Ureter (tissue), 1 donor: Measurements from ENCODE around the gene RPS24. TPM values are rescaled to one million over a fixed set of nuclear protein-coding genes. Genes with fewer than 3 reads are reported as not detected.
A peak's percentile ranks its signal among the peaks of the same experiment; 100 is the strongest.

Experiments
- DNase-seq: peaks from one replicate; pipeline ENCODE4 v3.0.0-alpha.2; 2020; ENCODE audit warnings: low spot score
- total RNA-seq: library from RNA; stranded (reverse); gene quantifications from one replicate; pipeline ENCODE4 v1.2.4, GENCODE V29; 2023
- donor health status: DM: yes; HTN: yes; CAD: no.

RPS24 gene
- total RNA-seq, 1 donor from 2014 or later: 2,044 TPM

DNA sequence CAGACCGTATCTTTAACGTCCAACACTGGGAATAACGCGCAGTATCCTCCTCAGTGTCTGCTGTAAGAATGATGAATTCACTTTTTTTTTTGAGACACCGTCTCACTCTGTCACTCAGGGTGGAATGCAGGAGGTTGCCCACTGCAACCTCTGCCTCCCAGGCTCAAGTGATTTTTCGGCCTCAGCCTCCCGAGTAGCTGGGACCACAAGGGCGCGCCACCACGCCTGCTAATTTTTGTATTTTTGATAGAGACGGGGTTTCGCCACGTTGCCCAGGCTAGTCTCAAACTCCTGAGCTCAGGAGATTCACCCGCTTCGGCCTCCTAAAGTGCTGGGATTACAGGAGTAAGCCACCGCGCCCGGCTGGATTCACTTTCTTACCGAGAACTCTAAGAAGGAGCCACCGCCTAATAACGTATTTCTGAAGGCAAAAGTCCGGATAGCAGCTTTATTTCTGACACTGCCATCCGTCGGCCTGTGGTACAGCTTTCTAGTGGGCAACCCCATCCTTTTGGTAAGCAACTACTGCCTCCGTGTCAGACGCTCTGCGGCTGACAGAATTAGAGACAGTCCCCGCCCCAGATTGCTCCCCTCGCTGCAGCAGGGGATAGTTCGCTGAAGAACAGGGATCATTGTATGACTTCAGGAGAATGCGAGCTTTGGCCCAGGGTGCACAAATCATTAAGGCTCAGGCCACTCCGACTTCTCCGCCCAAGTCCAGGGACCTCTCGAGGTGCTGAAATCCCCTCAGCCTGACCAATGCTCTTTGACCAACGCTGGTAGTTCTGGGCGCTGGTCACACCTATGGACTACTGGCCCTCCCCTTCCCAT lies 5.0 kb upstream of the RPS24 start:
- DNase-seq: peak; percentile 51

DNA sequence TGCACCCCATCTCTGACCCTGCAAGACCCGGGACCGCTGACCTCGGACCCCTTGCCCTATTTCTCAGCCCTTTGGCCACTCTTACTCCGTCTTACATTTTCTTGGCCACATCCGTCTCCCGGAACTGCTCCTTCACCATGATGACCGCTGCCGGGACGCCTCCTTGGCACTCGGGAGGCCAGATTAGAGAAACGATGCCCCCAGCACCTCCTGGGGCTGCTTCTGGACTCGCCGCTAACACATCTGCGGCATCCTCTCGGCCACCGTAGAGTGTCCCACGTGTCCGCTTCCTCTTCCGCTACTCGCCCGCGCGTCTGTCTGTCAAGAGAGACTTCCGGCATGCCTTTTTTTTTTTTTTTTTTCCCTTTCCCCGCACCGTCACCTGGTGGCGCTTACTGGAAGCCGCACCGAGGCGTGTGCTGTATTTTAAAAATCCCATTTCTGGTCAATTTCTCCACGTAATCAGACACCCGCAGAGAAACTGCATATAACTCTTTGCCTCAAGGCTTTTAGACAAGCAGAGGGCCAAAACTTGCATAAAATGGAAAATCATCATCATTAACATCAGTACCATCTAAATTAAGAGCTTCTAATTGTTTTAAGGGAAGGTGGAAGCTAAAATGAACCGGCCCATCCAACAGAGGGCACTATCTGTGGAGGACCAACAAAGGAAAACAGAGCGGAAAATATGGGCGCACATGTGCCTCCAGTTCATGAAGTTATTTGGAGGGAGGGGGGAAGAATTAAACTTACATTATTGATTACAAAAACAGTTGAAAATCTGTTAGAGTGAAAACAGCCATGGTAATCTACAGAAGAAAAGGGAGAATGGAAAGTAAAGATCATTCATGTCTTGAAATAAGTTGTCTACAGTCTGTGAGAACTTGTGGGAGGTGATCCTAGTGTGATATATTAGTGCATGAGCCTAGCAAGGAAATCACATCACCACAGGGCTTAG lies 4.1 kb upstream of the RPS24 start, which contains the start of gene POLR3A:
POLR3A (minus strand) TSS at position 247 of the 958 bp plus-strand sequence; CDS start at position 139, 108 bp downstream.
- DNase-seq: peak; percentile 95

DNA sequence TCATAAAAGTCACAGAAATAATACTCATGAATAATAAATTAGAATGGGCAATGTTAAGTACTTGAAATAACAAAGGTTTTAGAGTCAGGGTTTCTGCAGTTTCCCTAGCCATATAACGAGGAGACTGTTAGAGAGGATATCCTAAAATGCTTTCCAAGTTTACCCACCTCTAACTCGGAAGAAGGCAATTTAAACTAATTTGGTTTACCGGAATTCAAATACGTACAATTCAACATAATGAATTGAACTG lies 351 bp upstream of the RPS24 start:
- DNase-seq: no peak

DNA sequence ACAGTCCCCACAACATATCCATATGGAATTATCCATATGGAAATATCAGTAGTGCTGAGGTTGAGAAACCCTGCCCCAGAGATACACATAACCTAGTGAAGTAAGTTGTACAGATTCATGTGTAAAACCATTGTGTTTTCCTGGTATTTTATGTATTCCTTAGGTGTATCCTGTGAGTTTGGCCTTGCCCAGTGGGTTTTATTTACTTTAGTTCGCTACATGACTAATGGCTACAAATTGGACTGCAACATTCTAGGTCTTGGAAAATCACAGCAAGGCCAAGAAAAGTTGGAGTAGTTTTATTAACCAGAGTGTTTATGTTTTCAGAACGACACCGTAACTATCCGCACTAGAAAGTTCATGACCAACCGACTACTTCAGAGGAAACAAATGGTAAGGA lies 1.4 kb downstream of the RPS24 start:
- DNase-seq: no peak

GRCh38 chr10:78035437-78035836 lies 1.8 kb downstream of the RPS24 start:
- DNase-seq: no peak

DNA sequence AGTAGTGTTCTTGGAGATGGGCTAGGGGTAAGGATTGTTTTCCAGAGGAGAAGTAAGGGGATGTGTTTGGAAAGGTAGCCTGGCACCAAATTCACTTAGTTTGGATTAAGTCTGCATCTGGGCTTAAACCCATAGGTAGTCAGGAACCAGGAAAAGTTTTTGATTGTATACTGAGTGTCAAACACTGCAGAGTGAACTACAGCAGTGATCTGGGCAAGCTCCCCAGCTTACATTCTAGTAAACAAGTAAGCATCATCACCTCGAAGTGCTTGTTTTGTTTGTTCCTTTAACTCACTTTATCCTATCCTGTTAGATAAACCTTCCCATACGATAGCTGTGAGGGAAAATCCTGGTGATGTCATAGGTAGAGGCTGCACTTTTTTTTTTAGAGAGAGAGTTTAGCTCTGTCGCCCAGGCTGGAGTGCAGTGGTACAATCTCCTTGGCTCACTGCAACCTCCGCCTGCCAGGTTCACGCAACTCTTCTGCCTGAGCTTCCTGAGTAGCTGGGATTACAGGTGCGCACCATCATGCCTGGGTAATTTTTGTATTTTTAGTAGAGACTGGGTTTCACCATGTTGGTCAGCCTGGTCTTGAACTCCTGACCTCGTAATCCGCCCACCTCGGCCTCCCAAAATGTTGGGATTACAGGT lies 2.4 kb downstream of the RPS24 start:
- no peak for DNase-seq

- DNase-seq: no peak
Observed at GRCh38 chr10:78038105-78038504, 4.4 kb downstream of the RPS24 start.

DNA sequence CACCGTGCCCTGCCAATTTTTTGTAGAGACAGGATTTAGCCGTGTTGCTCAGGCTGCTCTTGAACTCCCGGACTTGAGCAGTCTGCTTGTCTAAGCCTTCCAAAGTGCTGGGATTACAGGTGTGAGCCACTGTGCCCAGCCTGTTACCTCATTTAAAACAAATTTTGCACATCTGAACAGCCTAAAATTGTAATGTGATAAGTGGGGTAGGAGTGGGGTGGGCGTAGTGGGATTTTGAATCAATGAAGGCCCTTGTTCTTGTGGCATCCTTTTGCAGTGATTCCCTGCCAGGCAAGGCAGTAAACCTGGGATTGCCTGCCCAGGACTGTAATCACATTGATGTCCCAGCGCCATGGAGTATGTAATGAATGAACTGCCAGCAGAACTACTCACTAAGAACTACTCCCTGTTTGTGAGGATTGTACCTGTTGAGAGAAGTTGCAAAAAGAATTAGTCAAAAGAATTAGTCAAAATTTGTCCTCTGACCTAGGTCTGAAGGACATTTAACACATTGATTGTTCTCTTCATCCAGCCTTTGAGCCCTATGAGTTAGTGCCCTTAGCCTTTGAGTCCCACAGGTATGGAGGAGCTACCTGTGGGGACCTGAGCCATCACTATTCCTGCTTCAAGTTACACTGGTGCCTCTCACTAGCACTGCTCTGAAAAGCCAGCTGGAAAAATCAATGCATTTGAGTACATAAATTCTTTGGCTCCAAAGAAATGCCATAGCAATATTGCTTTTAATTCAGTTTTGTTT lies 5.3 kb downstream of the RPS24 start:
- DNase-seq: no peak

DNA sequence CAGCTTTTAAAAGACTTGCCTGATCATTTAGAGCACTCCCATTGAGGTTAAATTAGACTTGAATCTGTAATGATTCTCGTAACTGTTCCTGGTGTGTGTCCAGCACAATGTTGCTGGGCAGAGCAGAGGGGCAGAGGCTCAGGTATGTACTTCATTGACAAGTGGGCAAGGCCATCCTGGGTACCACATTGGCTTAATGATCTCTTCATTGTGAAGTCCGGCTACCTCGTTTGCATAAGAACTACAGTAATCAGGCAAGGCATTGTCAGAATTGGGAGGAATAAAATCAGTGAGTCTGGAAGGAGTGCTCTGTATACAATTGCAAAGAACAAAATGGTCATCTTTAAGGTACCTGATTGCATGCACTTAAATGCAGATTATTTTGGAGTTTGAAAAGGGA lies 6.1 kb downstream of the RPS24 start:
- no peak for DNase-seq

GRCh38 chr10:78041170-78042057 lies 7.8 kb downstream of the RPS24 start:
- no peak for DNase-seq

DNA sequence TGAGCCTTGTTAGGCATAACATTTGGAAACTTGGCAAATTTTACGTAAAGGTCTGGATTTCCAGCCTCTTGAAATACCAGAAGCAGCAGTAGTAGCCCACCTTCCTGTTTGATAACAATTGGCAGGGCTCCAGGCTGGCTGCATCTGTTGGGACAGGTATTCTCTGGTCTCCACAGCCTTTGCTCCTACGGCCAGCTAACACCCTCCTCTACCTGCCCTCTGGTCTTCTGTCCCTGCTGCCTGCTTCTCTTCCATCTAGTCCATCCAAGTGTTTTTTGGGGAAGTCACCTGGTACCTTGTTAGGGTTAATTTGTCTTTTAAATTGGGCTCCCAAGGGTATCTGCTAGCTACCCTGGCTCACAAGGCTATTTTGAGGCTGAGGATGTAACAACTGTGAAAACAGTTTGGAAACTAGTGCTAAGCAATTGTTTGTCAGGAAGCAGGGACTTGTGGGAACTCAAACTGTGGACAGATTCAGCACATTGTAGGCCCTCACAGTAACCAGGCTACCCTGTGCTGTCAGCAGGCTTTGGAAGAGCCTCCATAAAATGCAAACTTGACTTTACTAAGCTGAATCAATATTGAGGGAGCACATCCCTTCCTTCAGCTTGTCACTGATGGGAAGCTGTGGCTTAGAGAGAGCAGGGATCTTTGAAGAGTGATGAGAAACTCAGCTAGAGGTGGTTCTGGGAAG lies 8.5 kb downstream of the RPS24 start:
- no peak for DNase-seq

- no peak for DNase-seq
Observed at GRCh38 chr10:78042752-78043104, 9.1 kb downstream of the RPS24 start.

DNA sequence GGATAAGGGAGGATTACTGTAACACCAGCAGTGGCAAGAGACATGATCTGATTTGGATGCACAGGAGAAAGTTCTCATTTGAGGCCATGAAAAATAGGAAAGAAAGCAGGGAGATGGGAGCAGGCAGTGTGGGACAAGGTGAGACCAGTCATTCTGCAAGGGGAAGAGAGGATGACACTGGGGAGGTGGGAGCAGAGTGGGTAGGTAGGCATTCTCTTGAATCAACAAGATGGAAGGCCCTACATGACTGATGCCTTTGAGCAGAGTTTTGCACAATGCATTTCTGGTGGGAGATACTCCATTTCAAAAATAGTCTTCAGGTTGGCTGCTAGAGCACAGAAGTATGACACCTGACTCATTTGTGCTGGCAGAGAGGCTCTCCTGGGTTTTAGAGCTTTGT lies 10.5 kb downstream of the RPS24 start:
- no peak for DNase-seq

GRCh38 chr10:78044699-78045098 lies 11.0 kb downstream of the RPS24 start:
- DNase-seq: no peak

DNA sequence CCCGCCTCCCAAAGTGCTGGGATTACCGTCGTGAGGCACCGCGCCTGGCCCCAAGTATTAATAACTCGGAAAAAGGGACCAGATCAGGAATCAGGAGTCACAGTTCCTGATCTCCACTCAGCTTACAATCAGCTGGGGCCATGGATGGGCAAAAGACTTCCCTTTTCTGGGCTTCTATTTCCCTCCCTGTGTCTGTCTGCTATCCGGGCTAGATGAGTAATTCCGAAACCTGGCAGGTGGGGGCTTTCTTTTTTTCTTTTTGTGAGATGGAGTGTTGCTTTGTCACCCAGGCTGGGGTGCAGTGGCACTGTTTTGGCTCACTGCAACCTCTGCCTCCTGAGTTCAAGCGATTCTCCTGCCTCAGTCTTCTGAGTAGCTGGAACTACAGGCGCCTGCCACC lies 11.6 kb downstream of the RPS24 start:
- DNase-seq: no peak

GRCh38 chr10:78045856-78046255 lies 12.2 kb downstream of the RPS24 start:
- no peak for DNase-seq

GRCh38 chr10:78046711-78047269 lies 13.1 kb downstream of the RPS24 start:
- DNase-seq: no peak

DNA sequence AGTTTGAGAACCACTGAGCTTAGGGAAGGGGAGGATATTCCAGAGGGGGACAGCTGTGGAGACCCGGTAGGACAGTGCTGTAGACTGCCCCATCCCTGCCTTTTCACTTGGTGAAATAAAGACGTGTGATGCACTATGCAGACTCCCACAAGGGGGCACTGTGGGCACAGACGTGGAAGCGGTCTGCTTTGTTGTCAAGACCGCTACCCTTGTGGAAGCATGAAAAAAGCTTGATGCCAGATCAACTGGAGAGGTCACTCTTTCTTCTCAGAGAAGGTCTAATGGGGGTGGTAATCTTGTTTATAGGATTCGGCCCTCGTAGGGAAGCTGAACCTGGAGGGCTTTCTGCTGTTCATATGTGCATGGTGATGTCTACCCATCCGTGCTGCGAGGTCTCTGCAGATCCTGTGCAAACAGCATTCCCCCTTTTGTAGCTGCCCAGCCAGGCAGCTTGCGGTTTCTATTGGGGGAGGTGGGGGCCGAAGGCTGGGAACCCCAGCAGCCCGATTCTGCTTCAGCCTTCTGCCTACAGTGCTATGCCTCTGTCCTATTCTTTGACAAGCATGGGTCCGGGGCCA lies 13.7 kb downstream of the RPS24 start:
- DNase-seq: peak; percentile 92

DNA sequence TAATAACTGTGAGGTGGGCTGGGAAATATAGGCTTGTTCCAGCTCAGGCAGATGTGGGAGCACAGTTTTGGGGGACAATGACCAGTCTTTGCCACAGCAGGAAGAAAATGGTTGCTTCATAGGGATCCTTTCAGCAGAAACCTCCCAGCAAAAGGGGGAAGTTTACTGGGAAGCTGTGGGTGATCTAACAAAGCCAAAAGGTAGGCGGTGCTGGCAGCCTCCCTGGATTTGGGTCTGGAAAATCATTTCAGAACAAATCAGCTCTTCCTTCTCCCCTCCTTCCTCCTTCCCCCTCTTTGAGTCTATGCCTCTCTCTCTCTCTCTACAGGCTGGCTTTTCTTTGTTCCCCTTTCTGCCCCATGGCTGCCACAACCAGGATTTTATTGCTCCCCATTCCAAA lies 16.2 kb downstream of the RPS24 start:
- no peak for DNase-seq
